Neural cell (in vitro differentiated cells): ENCODE measurements around the gene ARHGDIG.

Experiments used
- CTCF ChIP-seq: fragments of 450-650 bp; IDR thresholded peaks from 2 replicates; pipeline ENCODE4 v1.5.1; 2014; ENCODE audit warnings: antibody characterized with exemption, mild to moderate bottlenecking, moderate library complexity; ENCODE audit not compliant: poor library complexity, severe bottlenecking
- EP300 ChIP-seq: fragments of 450-650 bp; conservative IDR thresholded peaks from 2 replicates; pipeline ENCODE4 v1.6.1; 2014; ENCODE audit warnings: antibody characterized with exemption, mild to moderate bottlenecking, moderate library complexity; ENCODE audit not compliant: poor library complexity, severe bottlenecking
- EZH2 ChIP-seq: fragments of 200-600, 300-800 bp; shearing (Covaris generic), sonication (generic); IDR thresholded peaks from 2 replicates; pipeline ENCODE4 v1.6.1; 2014; ENCODE audit warnings: antibody characterized with exemption, low read length, borderline replicate concordance, mild to moderate bottlenecking; ENCODE audit not compliant: insufficient read depth, poor library complexity, severe bottlenecking
- MXI1 ChIP-seq: fragments of 450-650 bp; conservative IDR thresholded peaks from 2 replicates; pipeline ENCODE4 v1.6.1; 2014; ENCODE audit warnings: antibody characterized with exemption, mild to moderate bottlenecking; ENCODE audit not compliant: poor library complexity, severe bottlenecking
- REST ChIP-seq: IDR thresholded peaks from 2 replicates; pipeline ENCODE4 v1.6.1; 2012; ENCODE audit warnings: borderline replicate concordance

- no peak for TF ChIP-seq CTCF
- TF ChIP-seq EP300: no peak
- no peak for TF ChIP-seq MXI1
- TF ChIP-seq REST: no peak
- no peak for TF ChIP-seq EZH2
These were observed 21.6 kb downstream of the ARHGDIG start for GRCh38 chr16:301950-302349.
